ENCODE data around the gene RELT. TPM values are rescaled to one million over a fixed set of nuclear protein-coding genes. Genes with fewer than 3 reads are reported as not detected.

RELT gene
- total and polyA plus RNA-seq, 10 donors = 13.5 to 79.8 (median 39.5) TPM

GRCh38 chr11:73381589-73381988 lies 5.4 kb downstream of the RELT start:
- H3K9me3 ChIP-seq = no peaks in the 10 kb centered on the region
- H3K4me3 ChIP-seq = peak overlapping the region in 2 of 8 donors; percentile 6 to 87
- peak; percentile 88 for DNase-seq
- intact Hi-C loops (cut with DNase I; ENCODE audit: low total_unique reads) = no loop called here
- H3K36me3 ChIP-seq = peaks cover 0 to 17% (median 0%) of the 10 kb centered on the region in 6 donors
- peaks cover 61 to 100% (median 96%) of the 10 kb centered on the region in 6 donors for H3K4me1 ChIP-seq
- no peaks in the 10 kb centered on the region for H3K27me3 ChIP-seq (replicated peaks in 1 of 7)
- TF ChIP-seq CTCF (IDR thresholded peaks at IDR 0.05 in 8 of 11, conservative IDR thresholded peaks at IDR 0.05 in 3 of 11) = no peak
- TF ChIP-seq POLR2AphosphoS5 (IDR thresholded peaks at IDR 0.05) = peak; percentile 18 to 59 (median 33)
- TF ChIP-seq POLR2A (IDR thresholded peaks at IDR 0.05) = no peak
- peak overlapping the region; percentile 68 to 99 (median 96) for H3K27ac ChIP-seq
- WGBS, 5 donors = 34 to 61% (median 45%) methylated on average over 4 to 6 of the region's 6 CpGs

GRCh38 chr11:73382183-73382582 lies 6.0 kb downstream of the RELT start:
- WGBS, 5 donors = 85 to 97% (median 90%) methylated on average over 5 to 7 of the region's 7 CpGs
- peaks cover 63 to 100% (median 100%) of the 10 kb centered on the region in 6 donors for H3K4me1 ChIP-seq
- H3K27me3 ChIP-seq (replicated peaks in 1 of 7) = no peaks in the 10 kb centered on the region
- peak overlapping the region in 1 of 8 donors; percentile 87 for H3K4me3 ChIP-seq
- H3K27ac ChIP-seq = peak overlapping the region; percentile 68 to 99 (median 96)
- TF ChIP-seq POLR2AphosphoS5 (IDR thresholded peaks at IDR 0.05) (no peak), POLR2A (IDR thresholded peaks at IDR 0.05) (no peak), CTCF (IDR thresholded peaks at IDR 0.05 in 8 of 11, conservative IDR thresholded peaks at IDR 0.05 in 3 of 11) (no peak)
- H3K36me3 ChIP-seq = peaks cover 0 to 17% (median 0%) of the 10 kb centered on the region in 6 donors
- DNase-seq = no peak
- H3K9me3 ChIP-seq = no peaks in the 10 kb centered on the region
- intact Hi-C loops (cut with DNase I; ENCODE audit: low total_unique reads) = no loop called here

- peak in 1 of 3 donors; percentile 24 for TF ChIP-seq POLR2AphosphoS5 (IDR thresholded peaks at IDR 0.05)
- TF ChIP-seq POLR2A (IDR thresholded peaks at IDR 0.05) = no peak
- H3K4me3 ChIP-seq = peak overlapping the region in 2 of 8 donors; percentile 6 to 87
- WGBS, 5 donors = 40 to 68% (median 42%) methylated on average over 3 of the region's 3 CpGs
- peaks cover 69 to 100% (median 100%) of the 10 kb centered on the region in 6 donors for H3K4me1 ChIP-seq
- no peaks in the 10 kb centered on the region for H3K27me3 ChIP-seq (replicated peaks in 1 of 7)
- peaks cover 0 to 17% (median 0%) of the 10 kb centered on the region in 6 donors for H3K36me3 ChIP-seq
- intact Hi-C loops (cut with DNase I; ENCODE audit: low total_unique reads) = no loop called here
- no peaks in the 10 kb centered on the region for H3K9me3 ChIP-seq
- H3K27ac ChIP-seq = peak overlapping the region; percentile 68 to 99 (median 96)
- no peak for DNase-seq
Observed at GRCh38 chr11:73382747-73383146, 6.5 kb downstream of the RELT start.

- Histone ChIP-seq H3K27ac (peak overlapping the region; percentile 68 to 99 (median 96)), H3K36me3 (peaks cover 0 to 17% (median 0%) of the 10 kb centered on the region in 6 donors), H3K9me3 (no peaks in the 10 kb centered on the region), H3K4me3 (peak overlapping the region in 2 of 8 donors; percentile 6 to 87), H3K27me3 (replicated peaks in 1 of 7) (no peaks in the 10 kb centered on the region), H3K4me1 (peaks cover 70 to 100% (median 100%) of the 10 kb centered on the region in 6 donors)
- TF ChIP-seq POLR2AphosphoS5 (IDR thresholded peaks at IDR 0.05) (no peak), POLR2A (IDR thresholded peaks at IDR 0.05) (no peak), CTCF (IDR thresholded peaks at IDR 0.05 in 8 of 11, conservative IDR thresholded peaks at IDR 0.05 in 3 of 11) (peak in 2 of 11 experiments; percentile 10 to 15)
- DNase-seq = no peak
- intact Hi-C loops (cut with DNase I; ENCODE audit: low total_unique reads) = no loop called here
- 22 to 59% (median 56%) methylated on average over 5 to 9 of the region's 9 CpGs for WGBS, 5 donors
Observed at GRCh38 chr11:73383249-73384124, 7.3 kb downstream of the RELT start.

Data from spleen (tissue), 11 donors.